ENCODE data around the gene RPN1. TPM values are rescaled to one million over a fixed set of nuclear protein-coding genes. Genes with fewer than 3 reads are reported as not detected.

The RPN1 gene
- total and polyA plus RNA-seq, 2 of the 13 experiments (the other 11 are each of a cell fraction or from before 2014, with no cell fraction given): 290 to 342 TPM

DNA sequence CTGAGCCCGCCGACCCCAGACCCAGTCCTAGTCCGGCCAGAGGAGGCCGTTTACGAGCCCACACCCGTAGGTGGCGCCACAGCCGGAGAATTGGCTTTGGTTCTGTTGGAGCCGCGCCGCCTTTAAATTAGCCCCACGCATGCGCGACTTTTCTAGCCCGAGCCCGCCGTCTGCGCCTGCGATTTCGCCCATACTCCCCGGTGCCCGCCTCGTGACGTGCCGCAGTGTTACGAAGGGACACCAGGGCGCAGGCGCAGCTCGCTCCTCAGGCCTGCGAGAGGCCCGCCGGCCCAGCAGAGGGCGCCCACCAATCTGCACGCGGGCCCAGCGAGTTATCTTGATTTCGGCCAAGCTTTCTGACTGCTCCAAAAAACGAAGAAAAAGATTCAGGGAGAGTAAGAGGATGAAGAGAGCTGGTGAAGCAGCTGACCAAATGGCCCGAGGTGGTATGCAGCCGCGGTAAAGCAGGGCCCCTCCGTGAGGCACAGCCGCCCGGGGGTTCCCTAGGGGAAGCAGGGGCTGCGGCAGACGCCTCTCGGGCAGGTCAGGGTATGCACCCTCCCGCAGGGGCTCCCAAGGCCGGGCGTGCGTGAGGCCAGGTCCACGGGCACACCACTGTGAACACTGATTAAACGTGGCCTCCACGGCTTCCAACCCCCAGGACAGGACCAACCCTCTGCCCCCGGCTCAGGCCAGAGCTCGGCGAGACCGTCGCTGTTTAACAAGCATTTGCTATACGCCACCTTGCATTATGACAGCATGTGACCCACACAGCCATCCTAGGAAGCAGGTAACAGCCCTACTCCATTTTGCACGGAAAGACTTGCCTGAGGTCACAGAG lies 32.8 kb downstream of the RPN1 start (continued):
- TF ChIP-seq, protein P1, sequence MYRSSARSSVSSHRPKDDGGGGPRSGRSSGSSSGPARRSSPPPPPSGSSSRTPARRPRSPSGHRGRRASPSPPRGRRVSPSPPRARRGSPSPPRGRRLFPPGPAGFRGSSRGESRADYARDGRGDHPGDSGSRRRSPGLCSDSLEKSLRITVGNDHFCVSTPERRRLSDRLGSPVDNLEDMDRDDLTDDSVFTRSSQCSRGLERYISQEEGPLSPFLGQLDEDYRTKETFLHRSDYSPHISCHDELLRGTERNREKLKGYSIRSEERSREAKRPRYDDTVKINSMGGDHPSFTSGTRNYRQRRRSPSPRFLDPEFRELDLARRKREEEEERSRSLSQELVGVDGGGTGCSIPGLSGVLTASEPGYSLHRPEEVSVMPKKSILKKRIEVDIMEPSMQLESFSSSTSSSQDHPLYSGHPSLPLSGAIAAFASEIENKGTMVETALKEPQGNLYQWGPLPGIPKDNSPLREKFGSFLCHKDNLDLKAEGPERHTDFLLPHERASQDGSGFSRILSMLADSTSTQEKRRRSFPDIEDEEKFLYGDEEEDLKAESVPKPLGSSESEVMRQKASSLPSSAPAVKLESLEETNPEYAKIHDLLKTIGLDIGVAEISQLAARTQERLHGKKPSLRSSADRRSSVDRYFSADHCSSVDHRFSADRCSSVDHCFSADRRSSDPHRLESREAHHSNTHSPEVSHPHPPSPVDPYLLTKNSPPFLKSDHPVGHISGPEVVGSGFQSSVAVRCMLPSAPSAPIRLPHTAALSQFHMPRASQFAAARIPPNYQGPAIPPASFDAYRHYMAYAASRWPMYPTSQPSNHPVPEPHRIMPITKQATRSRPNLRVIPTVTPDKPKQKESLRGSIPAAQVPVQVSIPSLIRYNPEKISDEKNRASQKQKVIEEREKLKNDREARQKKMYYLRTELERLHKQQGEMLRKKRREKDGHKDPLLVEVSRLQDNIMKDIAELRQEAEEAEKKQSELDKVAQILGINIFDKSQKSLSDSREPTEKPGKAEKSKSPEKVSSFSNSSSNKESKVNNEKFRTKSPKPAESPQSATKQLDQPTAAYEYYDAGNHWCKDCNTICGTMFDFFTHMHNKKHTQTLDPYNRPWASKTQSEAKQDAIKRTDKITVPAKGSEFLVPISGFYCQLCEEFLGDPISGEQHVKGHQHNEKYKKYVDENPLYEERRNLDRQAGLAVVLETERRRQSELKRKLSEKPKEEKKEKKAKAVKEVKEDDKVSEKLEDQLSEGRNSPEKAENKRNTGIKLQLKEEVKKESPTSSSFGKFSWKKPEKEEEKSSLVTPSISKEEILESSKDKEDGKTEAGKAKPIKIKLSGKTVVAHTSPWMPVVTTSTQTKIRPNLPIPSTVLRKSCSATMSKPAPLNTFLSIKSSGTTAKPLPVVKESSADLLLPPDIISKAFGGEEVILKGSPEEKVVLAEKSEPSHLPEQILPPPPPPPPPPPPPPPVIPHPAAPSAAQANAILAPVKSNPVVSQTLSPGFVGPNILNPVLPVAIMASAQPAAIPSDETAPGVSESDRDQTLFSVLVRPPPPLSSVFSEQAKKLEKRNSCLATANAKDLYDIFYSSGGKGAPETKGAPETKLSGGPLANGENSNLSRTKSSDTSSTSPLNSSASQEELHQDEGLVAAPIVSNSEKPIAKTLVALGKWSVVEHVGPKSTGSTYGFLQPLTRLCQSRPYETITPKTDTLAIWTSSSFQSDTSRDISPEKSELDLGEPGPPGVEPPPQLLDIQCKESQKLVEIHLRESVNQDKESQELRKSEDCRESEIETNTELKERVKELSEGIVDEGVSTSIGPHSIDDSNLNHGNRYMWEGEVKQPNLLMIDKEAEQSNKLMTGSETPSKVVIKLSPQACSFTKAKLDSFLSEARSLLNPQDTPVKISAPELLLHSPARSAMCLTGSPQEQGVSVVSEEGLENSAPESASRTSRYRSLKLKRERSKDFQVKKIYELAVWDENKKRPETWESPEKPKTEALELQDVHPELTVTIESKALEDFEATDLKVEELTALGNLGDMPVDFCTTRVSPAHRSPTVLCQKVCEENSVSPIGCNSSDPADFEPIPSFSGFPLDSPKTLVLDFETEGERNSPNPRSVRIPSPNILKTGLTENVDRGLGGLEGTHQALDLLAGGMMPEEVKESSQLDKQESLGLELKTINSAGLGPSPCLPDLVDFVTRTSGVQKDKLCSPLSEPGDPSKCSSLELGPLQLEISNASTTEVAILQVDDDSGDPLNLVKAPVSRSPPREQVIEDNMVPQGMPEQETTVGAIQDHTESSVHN (CRISPR knock-in tag; IDR thresholded peaks at IDR 0.05): no peak
- no peak for TF ChIP-seq TCF7L2 (IDR thresholded peaks at IDR 0.05; ENCODE audit: low read depth, low read length)
- TF ChIP-seq BRD4 (CRISPR knock-in tag; IDR thresholded peaks at IDR 0.05): no peak
- TF ChIP-seq, protein P2, sequence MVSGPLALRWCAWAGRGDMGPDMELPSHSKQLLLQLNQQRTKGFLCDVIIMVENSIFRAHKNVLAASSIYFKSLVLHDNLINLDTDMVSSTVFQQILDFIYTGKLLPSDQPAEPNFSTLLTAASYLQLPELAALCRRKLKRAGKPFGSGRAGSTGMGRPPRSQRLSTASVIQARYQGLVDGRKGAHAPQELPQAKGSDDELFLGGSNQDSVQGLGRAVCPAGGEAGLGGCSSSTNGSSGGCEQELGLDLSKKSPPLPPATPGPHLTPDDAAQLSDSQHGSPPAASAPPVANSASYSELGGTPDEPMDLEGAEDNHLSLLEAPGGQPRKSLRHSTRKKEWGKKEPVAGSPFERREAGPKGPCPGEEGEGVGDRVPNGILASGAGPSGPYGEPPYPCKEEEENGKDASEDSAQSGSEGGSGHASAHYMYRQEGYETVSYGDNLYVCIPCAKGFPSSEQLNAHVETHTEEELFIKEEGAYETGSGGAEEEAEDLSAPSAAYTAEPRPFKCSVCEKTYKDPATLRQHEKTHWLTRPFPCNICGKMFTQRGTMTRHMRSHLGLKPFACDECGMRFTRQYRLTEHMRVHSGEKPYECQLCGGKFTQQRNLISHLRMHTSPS (CRISPR knock-in tag; IDR thresholded peaks at IDR 0.05; ENCODE audit: low read depth): peak; percentile 26; the same call in 1 of the 2 replicates
- TF ChIP-seq MIER3 (CRISPR knock-in tag; IDR thresholded peaks at IDR 0.05; ENCODE audit: borderline replicate concordance): no peak; the same call in 1 of the 2 replicates
- TF ChIP-seq ZNF776 (CRISPR knock-in tag; IDR thresholded peaks at IDR 0.05): peak; percentile 42
- no peak; the same call in 1 of the 2 replicates for TF ChIP-seq ELF1 (CRISPR knock-in tag; IDR thresholded peaks at IDR 0.05)
- TF ChIP-seq, protein P3, sequence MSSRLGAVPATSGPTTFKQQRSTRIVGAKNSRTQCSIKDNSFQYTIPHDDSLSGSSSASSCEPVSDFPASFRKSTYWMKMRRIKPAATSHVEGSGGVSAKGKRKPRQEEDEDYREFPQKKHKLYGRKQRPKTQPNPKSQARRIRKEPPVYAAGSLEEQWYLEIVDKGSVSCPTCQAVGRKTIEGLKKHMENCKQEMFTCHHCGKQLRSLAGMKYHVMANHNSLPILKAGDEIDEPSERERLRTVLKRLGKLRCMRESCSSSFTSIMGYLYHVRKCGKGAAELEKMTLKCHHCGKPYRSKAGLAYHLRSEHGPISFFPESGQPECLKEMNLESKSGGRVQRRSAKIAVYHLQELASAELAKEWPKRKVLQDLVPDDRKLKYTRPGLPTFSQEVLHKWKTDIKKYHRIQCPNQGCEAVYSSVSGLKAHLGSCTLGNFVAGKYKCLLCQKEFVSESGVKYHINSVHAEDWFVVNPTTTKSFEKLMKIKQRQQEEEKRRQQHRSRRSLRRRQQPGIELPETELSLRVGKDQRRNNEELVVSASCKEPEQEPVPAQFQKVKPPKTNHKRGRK (CRISPR knock-in tag; IDR thresholded peaks at IDR 0.05): no peak
- TF ChIP-seq ZNF720 (CRISPR knock-in tag; IDR thresholded peaks at IDR 0.05): no peak
- TF ChIP-seq NONO (IDR thresholded peaks at IDR 0.05): no peak
- peak; percentile 90 for TF ChIP-seq NONO (CRISPR knock-in tag; conservative IDR thresholded peaks at IDR 0.05)
- peak; percentile 58 for TF ChIP-seq ZNF33B (CRISPR knock-in tag; IDR thresholded peaks at IDR 0.05)
- no peak for TF ChIP-seq NFE2 (CRISPR knock-in tag; IDR thresholded peaks at IDR 0.05)
- TF ChIP-seq TGIF2 (CRISPR knock-in tag; IDR thresholded peaks at IDR 0.05): peak; percentile 37; the same call in 1 of the 2 replicates
- no peak for TF ChIP-seq NAIF1 (CRISPR knock-in tag; IDR thresholded peaks at IDR 0.05; ENCODE audit: borderline replicate concordance)
- TF ChIP-seq, protein P4, sequence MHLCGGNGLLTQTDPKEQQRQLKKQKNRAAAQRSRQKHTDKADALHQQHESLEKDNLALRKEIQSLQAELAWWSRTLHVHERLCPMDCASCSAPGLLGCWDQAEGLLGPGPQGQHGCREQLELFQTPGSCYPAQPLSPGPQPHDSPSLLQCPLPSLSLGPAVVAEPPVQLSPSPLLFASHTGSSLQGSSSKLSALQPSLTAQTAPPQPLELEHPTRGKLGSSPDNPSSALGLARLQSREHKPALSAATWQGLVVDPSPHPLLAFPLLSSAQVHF (CRISPR knock-in tag; IDR thresholded peaks at IDR 0.05): no peak
- no peak for TF ChIP-seq NFRKB (IDR thresholded peaks at IDR 0.05)
- no peak for TF ChIP-seq ZNF431 (CRISPR knock-in tag; IDR thresholded peaks at IDR 0.05; ENCODE audit: borderline replicate concordance, low read depth)

All from HepG2 (cell line).